ENCODE data around the gene UBE2Q1.

DNA sequence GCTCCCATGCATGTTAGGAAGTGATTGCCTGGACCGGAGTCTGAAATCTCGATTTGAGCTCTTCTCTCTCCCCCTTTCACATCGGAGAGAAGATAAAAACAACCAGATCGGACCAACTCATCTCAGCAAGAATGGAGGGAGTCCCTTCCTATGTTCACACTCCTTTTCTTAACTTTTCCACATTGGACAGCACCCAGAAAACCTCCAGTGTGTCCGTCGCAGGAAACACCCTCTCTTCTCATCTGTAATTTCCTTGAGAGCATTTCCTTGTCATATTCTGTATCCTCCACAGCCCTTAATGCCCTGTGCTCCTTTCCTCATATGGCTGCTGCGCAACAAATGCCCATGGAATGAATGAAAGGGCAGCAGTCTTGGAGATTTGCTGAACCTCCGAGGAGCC lies 57.9 kb downstream of the UBE2Q1 start:
- no peak for TF ChIP-seq NFRKB (IDR thresholded peaks at IDR 0.05)
- no peak for TF ChIP-seq ZNF384 (IDR thresholded peaks at IDR 0.05)
- no peak for TF ChIP-seq SP1 (IDR thresholded peaks at IDR 0.05)
- no peak for TF ChIP-seq LEF1 (IDR thresholded peaks at IDR 0.05; ENCODE audit: borderline replicate concordance)

Data from HEK293T (cell line).